MG63 (cell line): ENCODE data around the gene MYO5C. TPM values are rescaled to one million over a fixed set of nuclear protein-coding genes. Genes with fewer than 3 reads are reported as not detected.
A peak's percentile ranks its signal among the peaks of the same experiment; 100 is the strongest.
"Not testable (repeated sequence)": the region's sequence is repeated elsewhere in the genome, so short reads cannot be mapped to it uniquely, and the experiment has no call there.

Experiments used
- DNase-seq: peaks from one replicate; pipeline ENCODE4 v3.0.0-alpha.2; 2020
- H3K27me3 ChIP-seq: fragments of 250-450 bp; sonication (Bioruptor Pico); 2 replicates; pipeline ENCODE4 v1.5.1; 2020; ENCODE audit warnings: mild to moderate bottlenecking, moderate library complexity
- H3K36me3 ChIP-seq: fragments of 250-450 bp; sonication (Bioruptor Pico); 2 replicates; pipeline ENCODE4 v1.5.1; 2020; ENCODE audit warnings: mild to moderate bottlenecking, moderate library complexity
- H3K4me3 ChIP-seq: fragments of 250-450 bp; sonication (Bioruptor Pico); 2 replicates; pipeline ENCODE4 v1.5.1; 2020; ENCODE audit warnings: mild to moderate bottlenecking, moderate library complexity
- H3K9me3 ChIP-seq: fragments of 250-450 bp; sonication (Bioruptor Pico); 2 replicates; pipeline ENCODE4 v1.5.1; 2020; ENCODE audit warnings: mild to moderate bottlenecking, moderate library complexity
- total RNA-seq: library from RNA; depleted of rRNA; stranded (reverse); fragments of >200 nt; shearing (Covaris generic); gene quantifications from 2 replicates; pipeline ENCODE4 v1.2.3, GENCODE V29; 2014; ENCODE audit warnings: low replicate concordance

MYO5C gene
- total RNA-seq, 1 experiment from 2014 or later, result not detected

- no peaks in the 10 kb centered on the region for H3K9me3 ChIP-seq
- H3K27me3 ChIP-seq, result no peaks in the 10 kb centered on the region
- no peak overlapping the region for H3K4me3 ChIP-seq
- no peaks in the 10 kb centered on the region for H3K36me3 ChIP-seq
- no peak for DNase-seq
Measured at GRCh38 chr15:52241489-52241888, 54.1 kb downstream of the MYO5C start.

- Histone ChIP-seq H3K9me3 (no peaks in the 10 kb centered on the region), H3K4me3 (no peak overlapping the region), H3K27me3 (no peaks in the 10 kb centered on the region), H3K36me3 (no peaks in the 10 kb centered on the region)
- DNase-seq, result no peak
Measured at GRCh38 chr15:52240166-52240565, 55.4 kb downstream of the MYO5C start.

- DNase-seq, H3K36me3 ChIP-seq, H3K27me3 ChIP-seq, H3K4me3 ChIP-seq, H3K9me3 ChIP-seq: not testable (repeated sequence)
Measured at GRCh38 chr15:52238989-52239525, 56.5 kb downstream of the MYO5C start.

GRCh38 chr15:52238149-52238548 is 57.5 kb downstream of the MYO5C start:
- no peaks in the 10 kb centered on the region for H3K9me3 ChIP-seq
- no peaks in the 10 kb centered on the region for H3K36me3 ChIP-seq
- no peaks in the 10 kb centered on the region for H3K27me3 ChIP-seq
- no peak for DNase-seq
- H3K4me3 ChIP-seq, result no peak overlapping the region

- no peaks in the 10 kb centered on the region for H3K36me3 ChIP-seq
- H3K4me3 ChIP-seq, result no peak overlapping the region
- H3K9me3 ChIP-seq, result no peaks in the 10 kb centered on the region
- peak; percentile 76 for DNase-seq
- H3K27me3 ChIP-seq, result no peaks in the 10 kb centered on the region
Measured at GRCh38 chr15:52236013-52236412, 59.6 kb downstream of the MYO5C start.

GRCh38 chr15:52234596-52235541 is 60.7 kb downstream of the MYO5C start:
- Histone ChIP-seq H3K4me3 (no peak overlapping the region), H3K27me3 (no peaks in the 10 kb centered on the region), H3K36me3 (no peaks in the 10 kb centered on the region), H3K9me3 (no peaks in the 10 kb centered on the region)
- no peak for DNase-seq

- Histone ChIP-seq H3K36me3 (no peaks in the 10 kb centered on the region), H3K27me3 (no peaks in the 10 kb centered on the region), H3K4me3 (no peak overlapping the region), H3K9me3 (no peaks in the 10 kb centered on the region)
- no peak for DNase-seq
Measured at GRCh38 chr15:52233405-52233804, 62.2 kb downstream of the MYO5C start.

GRCh38 chr15:52232327-52232726 is 63.3 kb downstream of the MYO5C start:
- Histone ChIP-seq H3K4me3 (no peak overlapping the region), H3K36me3 (no peaks in the 10 kb centered on the region), H3K27me3 (no peaks in the 10 kb centered on the region), H3K9me3 (no peaks in the 10 kb centered on the region)
- no peak for DNase-seq

GRCh38 chr15:52230073-52230472 is 65.5 kb downstream of the MYO5C start:
- Histone ChIP-seq H3K27me3 (no peaks in the 10 kb centered on the region), H3K4me3 (no peak overlapping the region), H3K9me3 (no peaks in the 10 kb centered on the region), H3K36me3 (no peaks in the 10 kb centered on the region)
- no peak for DNase-seq

- H3K27me3 ChIP-seq, result 0 out of 2 replicates have a peak, but pooled peaks cover 3% of the 10 kb centered on the region
- H3K36me3 ChIP-seq, result no peaks in the 10 kb centered on the region
- no peak overlapping the region for H3K4me3 ChIP-seq
- no peak for DNase-seq
- no peaks in the 10 kb centered on the region for H3K9me3 ChIP-seq
Measured at GRCh38 chr15:52228921-52229320, 66.7 kb downstream of the MYO5C start.

GRCh38 chr15:52227456-52227855 is 68.1 kb downstream of the MYO5C start:
- DNase-seq, result peak; percentile 53
- Histone ChIP-seq H3K36me3 (no peaks in the 10 kb centered on the region), H3K9me3 (no peaks in the 10 kb centered on the region), H3K27me3 (0 out of 2 replicates have a peak, but pooled peaks cover 3% of the 10 kb centered on the region), H3K4me3 (no peak overlapping the region)

- Histone ChIP-seq H3K27me3 (0 out of 2 replicates have a peak, but pooled peaks cover 3% of the 10 kb centered on the region), H3K4me3 (no peak overlapping the region), H3K9me3 (no peaks in the 10 kb centered on the region), H3K36me3 (no peaks in the 10 kb centered on the region)
- DNase-seq, result no peak
Measured at GRCh38 chr15:52225230-52225629, 70.4 kb downstream of the MYO5C start.

- no peaks in the 10 kb centered on the region for H3K36me3 ChIP-seq
- no peak overlapping the region for H3K4me3 ChIP-seq
- DNase-seq, result no peak
- H3K9me3 ChIP-seq, result no peaks in the 10 kb centered on the region
- H3K27me3 ChIP-seq, result 0 out of 2 replicates have a peak, but pooled peaks cover 3% of the 10 kb centered on the region
Measured at GRCh38 chr15:52224211-52224610, 71.4 kb downstream of the MYO5C start.

- no peak for DNase-seq
- 0 out of 2 replicates have a peak, but pooled peaks cover 3% of the 10 kb centered on the region for H3K27me3 ChIP-seq
- no peaks in the 10 kb centered on the region for H3K36me3 ChIP-seq
- H3K4me3 ChIP-seq, result no peak overlapping the region
- H3K9me3 ChIP-seq, result no peaks in the 10 kb centered on the region
Measured at GRCh38 chr15:52221730-52222129, 73.9 kb downstream of the MYO5C start.

- no peak for DNase-seq
- H3K27me3 ChIP-seq, result 0 out of 2 replicates have a peak, but pooled peaks cover 3% of the 10 kb centered on the region
- H3K36me3 ChIP-seq, result no peaks in the 10 kb centered on the region
- H3K4me3 ChIP-seq, result no peak overlapping the region
- no peaks in the 10 kb centered on the region for H3K9me3 ChIP-seq
Measured at GRCh38 chr15:52220937-52221660, 74.5 kb downstream of the MYO5C start.

- Histone ChIP-seq H3K9me3 (no peaks in the 10 kb centered on the region), H3K36me3 (no peaks in the 10 kb centered on the region), H3K4me3 (no peak overlapping the region), H3K27me3 (0 out of 2 replicates have a peak, but pooled peaks cover 3% of the 10 kb centered on the region)
- DNase-seq, result peak; percentile 37
Measured at GRCh38 chr15:52220251-52220650, 75.4 kb downstream of the MYO5C start.

GRCh38 chr15:52218816-52219215 is 76.8 kb downstream of the MYO5C start:
- no peaks in the 10 kb centered on the region for H3K9me3 ChIP-seq
- no peak overlapping the region for H3K4me3 ChIP-seq
- H3K36me3 ChIP-seq, result no peaks in the 10 kb centered on the region
- no peaks in the 10 kb centered on the region for H3K27me3 ChIP-seq
- no peak for DNase-seq
